ENCODE data around the gene AKT1S1. TPM values are rescaled to one million over a fixed set of nuclear protein-coding genes. Genes with fewer than 3 reads are reported as not detected.

The AKT1S1 gene
- total RNA-seq, 3 donors from 2014 or later (not counting 1 experiment from before 2014, with no cell fraction given): 12.8 to 17.8 (median 16.1) TPM

- no peaks in the 10 kb centered on the region for H3K36me3 Mint-ChIP-seq
- DNase-seq (no peak), ATAC-seq (no peak)
- Histone ChIP-seq H3K27ac (ENCODE audit: low read length) (no peak overlapping the region), H3K4me3 (ENCODE audit: low read length) (no peak overlapping the region), H3K36me3 (ENCODE audit: control insufficient read depth, insufficient read depth, low read length) (peaks cover 36% of the 10 kb centered on the region), H3K4me1 (ENCODE audit: control insufficient read depth, insufficient read depth, low read length) (peaks cover 12% of the 10 kb centered on the region), H3K9me3 (ENCODE audit: control insufficient read depth, insufficient read depth, low read length) (no peaks in the 10 kb centered on the region), H3K27me3 (ENCODE audit: control insufficient read depth, insufficient read depth, low read length) (no peaks in the 10 kb centered on the region)
- H3K27ac Mint-ChIP-seq: peak overlapping the region in 1 of 2 donors; percentile 65
- H3K27me3 Mint-ChIP-seq (ENCODE audit: low read depth in 2 of 2): no peaks in the 10 kb centered on the region
- peaks cover 15 to 45% of the 10 kb centered on the region in 2 donors for H3K4me1 Mint-ChIP-seq
- H3K4me3 Mint-ChIP-seq: no peak overlapping the region
- no peak for TF ChIP-seq CTCF (IDR thresholded peaks at IDR 0.05)
- WGBS (ENCODE audit: insufficient coverage): 92% methylated on average over 6 of the region's 6 CpGs
- no peaks in the 10 kb centered on the region for H3K9me3 Mint-ChIP-seq
- intact Hi-C loops (cut with micrococcal nuclease): no loop called here
Observed at GRCh38 chr19:49915271-49915670, 38.1 kb upstream of the AKT1S1 start.

GRCh38 chr19:49913720-49914119 lies 36.6 kb upstream of the AKT1S1 start:
- DNase-seq (no peak), ATAC-seq (no peak)
- Mint-ChIP-seq H3K4me1 (peaks cover 9 to 41% of the 10 kb centered on the region in 2 donors), H3K9me3 (no peaks in the 10 kb centered on the region), H3K36me3 (no peaks in the 10 kb centered on the region), H3K4me3 (no peak overlapping the region), H3K27ac (peak overlapping the region; percentile 38 to 41), H3K27me3 (ENCODE audit: low read depth in 2 of 2) (no peaks in the 10 kb centered on the region)
- intact Hi-C loops (cut with micrococcal nuclease): no loop called here
- H3K9me3 ChIP-seq (ENCODE audit: control insufficient read depth, insufficient read depth, low read length): no peaks in the 10 kb centered on the region
- no peak overlapping the region for H3K27ac ChIP-seq (ENCODE audit: low read length)
- 96% methylated on average over 10 of the region's 10 CpGs for WGBS (ENCODE audit: insufficient coverage)
- H3K4me1 ChIP-seq (ENCODE audit: control insufficient read depth, insufficient read depth, low read length): peaks cover 12% of the 10 kb centered on the region
- peaks cover 44% of the 10 kb centered on the region for H3K36me3 ChIP-seq (ENCODE audit: control insufficient read depth, insufficient read depth, low read length)
- H3K4me3 ChIP-seq (ENCODE audit: low read length): no peak overlapping the region
- H3K27me3 ChIP-seq (ENCODE audit: control insufficient read depth, insufficient read depth, low read length): no peaks in the 10 kb centered on the region
- TF ChIP-seq CTCF (IDR thresholded peaks at IDR 0.05): no peak

GRCh38 chr19:49912965-49913685 lies 36.0 kb upstream of the AKT1S1 start:
- Mint-ChIP-seq H3K36me3 (no peaks in the 10 kb centered on the region), H3K27me3 (ENCODE audit: low read depth in 2 of 2) (no peaks in the 10 kb centered on the region), H3K9me3 (no peaks in the 10 kb centered on the region), H3K4me1 (peaks cover 9 to 41% of the 10 kb centered on the region in 2 donors), H3K27ac (peak overlapping the region; percentile 38 to 41), H3K4me3 (no peak overlapping the region)
- Histone ChIP-seq H3K4me3 (ENCODE audit: low read length) (no peak overlapping the region), H3K27me3 (ENCODE audit: control insufficient read depth, insufficient read depth, low read length) (no peaks in the 10 kb centered on the region), H3K9me3 (ENCODE audit: control insufficient read depth, insufficient read depth, low read length) (no peaks in the 10 kb centered on the region), H3K4me1 (ENCODE audit: control insufficient read depth, insufficient read depth, low read length) (peaks cover 12% of the 10 kb centered on the region), H3K36me3 (ENCODE audit: control insufficient read depth, insufficient read depth, low read length) (peaks cover 45% of the 10 kb centered on the region), H3K27ac (ENCODE audit: low read length) (no peak overlapping the region)
- no peak for TF ChIP-seq CTCF (IDR thresholded peaks at IDR 0.05)
- ATAC-seq (no peak), DNase-seq (no peak)
- WGBS (ENCODE audit: insufficient coverage): 91% methylated on average over 21 of the region's 21 CpGs
- intact Hi-C loops (cut with micrococcal nuclease): no loop called here

All from natural killer cell (primary cell).